CD4-positive, alpha-beta T cell (primary cell): ENCODE results near the gene CARD19. TPM values are rescaled to one million over a fixed set of nuclear protein-coding genes. Genes with fewer than 3 reads are reported as not detected.

Experiments used
- ATAC-seq: fragments of 200-7000 bp; cut with Tn5 transposase; one replicate; pipeline ENCODE4 v1.10.0; 2022; ENCODE audit warnings: mild to moderate bottlenecking; ENCODE audit not compliant: poor library complexity
- CTCF ChIA-PET: fragments of 350-600 bp; sonication (Branson Sonifier 250); formaldehyde crosslinking; loops from one replicate; lab custom pipeline; 2021; ENCODE audit warnings: antibody characterized with exemption, inconsistent platforms; lab: Charles Lee
- POLR2A ChIA-PET: fragments of 350-600 bp; sonication (Branson Sonifier 250); formaldehyde crosslinking; loops from one replicate; lab custom pipeline; 2021; ENCODE audit warnings: antibody characterized with exemption, inconsistent platforms; lab: Charles Lee
- DNase-seq, 14 experiments: peaks; one replicate each; pipeline ENCODE4 v3.0.0-alpha.2; 2013 to 2020; ENCODE audit warnings: mixed read lengths in 2 of 14
- H3K27ac ChIP-seq, 2 donors: one replicate each; pipeline versions ENCODE4 v1.5.1 to v1.7.0; 2013; ENCODE audit warnings: low read length in 2 of 2, low read depth in 1 of 2, mild to moderate bottlenecking in 1 of 2
- H3K27me3 ChIP-seq, 2 experiments: 1 replicate in 1 of 2; 2 replicates in 1 of 2; pipeline versions ENCODE4 v1.6.1 to v1.7.0; 2013; ENCODE audit warnings: low read length in 2 of 2, control low read depth in 1 of 2, mild to moderate bottlenecking in 1 of 2, moderate library complexity in 1 of 2; ENCODE audit not compliant: insufficient read depth in 2 of 2, control insufficient read depth in 1 of 2
- H3K36me3 ChIP-seq: one replicate; pipeline ENCODE4 v1.6.1; 2013; ENCODE audit warnings: low read length, control low read depth; ENCODE audit not compliant: insufficient read depth
- H3K4me1 ChIP-seq: one replicate; pipeline ENCODE4 v1.6.1; 2013; ENCODE audit warnings: low read length, control low read depth; ENCODE audit not compliant: insufficient read depth
- H3K4me3 ChIP-seq: one replicate; pipeline ENCODE4 v1.5.1; 2013; ENCODE audit warnings: mild to moderate bottlenecking, low read length, moderate library complexity
- H3K9me3 ChIP-seq, 2 experiments: 1 replicate in 1 of 2; 2 replicates in 1 of 2; pipeline versions ENCODE4 v1.6.1 to v1.7.0; 2013; ENCODE audit warnings: low read length in 2 of 2, mild to moderate bottlenecking in 2 of 2, control low read depth in 1 of 2, moderate library complexity in 1 of 2; ENCODE audit not compliant: control insufficient read depth in 1 of 2, insufficient read depth in 1 of 2
- H3K27ac Mint-ChIP-seq: one replicate; pipeline ENCODE4 v1.8.0; 2020; ENCODE audit warnings: mixed read lengths
- H3K27me3 Mint-ChIP-seq: one replicate; pipeline ENCODE4 v1.8.0; 2021; ENCODE audit warnings: mixed read lengths
- H3K36me3 Mint-ChIP-seq: one replicate; pipeline ENCODE4 v1.8.0; 2021; ENCODE audit warnings: low read depth, mixed read lengths
- H3K4me1 Mint-ChIP-seq: one replicate; pipeline ENCODE4 v1.8.0; 2021; ENCODE audit warnings: low read depth, mixed read lengths
- H3K4me3 Mint-ChIP-seq: one replicate; pipeline ENCODE4 v1.8.0; 2020; ENCODE audit warnings: mild to moderate bottlenecking, mixed read lengths
- H3K9me3 Mint-ChIP-seq: one replicate; pipeline ENCODE4 v1.8.0; 2020; ENCODE audit warnings: mixed read lengths
- CTCF ChIP-seq: fragments of 200-600 bp; IDR thresholded peaks from one replicate; pipeline ENCODE4 v1.8.0; 2022; ENCODE audit warnings: antibody characterized with exemption, mild to moderate bottlenecking
- intact Hi-C, 2 experiments: fragments of 100-400 bp; cut with DNase I in 1 of 2; cut with micrococcal nuclease in 1 of 2; formaldehyde crosslinking; loops; one replicate each; pipeline versions ENCODE4 v1.15.1 to v1.9.0; 2023 to 2025; cut with DNase I, micrococcal nuclease
- total RNA-seq, 174 experiments: library from RNA in 2 of 174; stranded (reverse) in 2 of 174; gene quantifications; one replicate each; pipeline ENCODE4 v1.2.3 and lab custom pipeline; 2021 to 2026

CARD19 gene
- total RNA-seq, 2 experiments from 2014 or later = 38.8 to 39.2 TPM

GRCh38 chr9:93061791-93062763 is 33.9 kb upstream of the CARD19 start:
- H3K36me3 Mint-ChIP-seq = peaks cover 66% of the 10 kb centered on the region
- H3K9me3 Mint-ChIP-seq = no peaks in the 10 kb centered on the region
- Histone ChIP-seq H3K4me1 (peaks cover 86% of the 10 kb centered on the region), H3K36me3 (peaks cover 34% of the 10 kb centered on the region), H3K27me3 (no peaks in the 10 kb centered on the region), H3K9me3 (peaks cover 0 to 3% of the 10 kb centered on the region in 2 experiments), H3K27ac (peak overlapping the region; percentile 83 to 90), H3K4me3 (peak overlapping the region; percentile 91)
- intact Hi-C loops = loop anchor here (5.0 kb wide), 1 partner anchor 95 kb away; no protein-coding TSS in a partner anchor
- peak overlapping the region; percentile 100 for H3K27ac Mint-ChIP-seq
- H3K27me3 Mint-ChIP-seq = no peaks in the 10 kb centered on the region
- POLR2A ChIA-PET = interaction anchor here (0.8 to 4.5 kb wide), 9 partner anchors 33 to 108 kb away, joined by 3 to 55 read pairs (median 6); partner anchors contain the start of gene CARD19
- H3K4me3 Mint-ChIP-seq = peak overlapping the region; percentile 96
- peaks cover 89% of the 10 kb centered on the region for H3K4me1 Mint-ChIP-seq
- DNase-seq (peak in 6 of 14 experiments; percentile 34 to 61 (median 46)), ATAC-seq (no peak)
- CTCF ChIA-PET = interaction anchor here (0.8 to 1.6 kb wide), 5 partner anchors 34 to 100 kb away, joined by 3 to 5 read pairs (median 4); no protein-coding TSS in a partner anchor
- no peak for TF ChIP-seq CTCF

- Histone ChIP-seq H3K4me1 (peaks cover 80% of the 10 kb centered on the region), H3K36me3 (peaks cover 45% of the 10 kb centered on the region), H3K4me3 (peak overlapping the region; percentile 45), H3K27me3 (no peaks in the 10 kb centered on the region), H3K9me3 (peaks cover 0 to 3% of the 10 kb centered on the region in 2 experiments), H3K27ac (peak overlapping the region; percentile 83 to 90)
- CTCF ChIA-PET = interaction anchor here (0.8 to 1.7 kb wide), 7 partner anchors 12 to 108 kb away, joined by 3 to 9 read pairs (median 3); no protein-coding TSS in a partner anchor
- intact Hi-C loops = loop anchor here (1.0 to 5.0 kb wide), 5 partner anchors 30 to 97 kb away; no protein-coding TSS in a partner anchor
- DNase-seq (peak; percentile 74 to 97 (median 86)), ATAC-seq (peak; percentile 87)
- no peak for TF ChIP-seq CTCF
- Mint-ChIP-seq H3K27me3 (no peaks in the 10 kb centered on the region), H3K4me3 (peak overlapping the region; percentile 91), H3K9me3 (no peaks in the 10 kb centered on the region), H3K27ac (peak overlapping the region; percentile 100), H3K4me1 (peaks cover 96% of the 10 kb centered on the region), H3K36me3 (peaks cover 82% of the 10 kb centered on the region)
- POLR2A ChIA-PET = interaction anchor here (0.6 to 5.1 kb wide), 42 partner anchors 10 to 394 kb away, joined by 3 to 163 read pairs (median 8); partner anchors contain the start of genes CARD19, FAM120A, FGD3 and IPPK
Measured at GRCh38 chr9:93064392-93065134, 31.5 kb upstream of the CARD19 start.
